ENCODE data around the gene RRP1B.

The RRP1B gene

DNA sequence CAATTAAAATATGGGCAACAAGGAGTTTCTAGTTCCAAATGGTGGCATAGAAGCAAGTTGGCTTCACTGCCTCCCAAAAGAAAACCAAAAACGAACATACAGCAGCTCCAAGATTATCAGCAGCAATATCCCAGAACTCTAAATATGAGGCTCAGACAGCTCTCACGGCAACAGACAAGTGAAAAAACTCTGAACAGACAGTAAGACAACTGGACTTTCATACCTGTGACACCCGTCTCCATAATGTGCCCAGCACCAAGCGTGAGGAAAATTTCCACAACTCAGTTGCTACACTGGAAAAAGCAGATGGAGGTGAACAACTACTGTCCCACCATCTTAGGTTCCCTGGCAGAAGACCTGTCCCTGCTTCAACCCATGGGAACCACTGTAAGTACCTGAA is 40.0 kb upstream of the RRP1B start:
- DNase-seq (ENCODE audit: low spot score): no peak
- TF ChIP-seq, protein P1, sequence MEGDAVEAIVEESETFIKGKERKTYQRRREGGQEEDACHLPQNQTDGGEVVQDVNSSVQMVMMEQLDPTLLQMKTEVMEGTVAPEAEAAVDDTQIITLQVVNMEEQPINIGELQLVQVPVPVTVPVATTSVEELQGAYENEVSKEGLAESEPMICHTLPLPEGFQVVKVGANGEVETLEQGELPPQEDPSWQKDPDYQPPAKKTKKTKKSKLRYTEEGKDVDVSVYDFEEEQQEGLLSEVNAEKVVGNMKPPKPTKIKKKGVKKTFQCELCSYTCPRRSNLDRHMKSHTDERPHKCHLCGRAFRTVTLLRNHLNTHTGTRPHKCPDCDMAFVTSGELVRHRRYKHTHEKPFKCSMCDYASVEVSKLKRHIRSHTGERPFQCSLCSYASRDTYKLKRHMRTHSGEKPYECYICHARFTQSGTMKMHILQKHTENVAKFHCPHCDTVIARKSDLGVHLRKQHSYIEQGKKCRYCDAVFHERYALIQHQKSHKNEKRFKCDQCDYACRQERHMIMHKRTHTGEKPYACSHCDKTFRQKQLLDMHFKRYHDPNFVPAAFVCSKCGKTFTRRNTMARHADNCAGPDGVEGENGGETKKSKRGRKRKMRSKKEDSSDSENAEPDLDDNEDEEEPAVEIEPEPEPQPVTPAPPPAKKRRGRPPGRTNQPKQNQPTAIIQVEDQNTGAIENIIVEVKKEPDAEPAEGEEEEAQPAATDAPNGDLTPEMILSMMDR (IDR thresholded peaks at IDR 0.05; ENCODE audit: extremely low read depth, insufficient read depth, missing control alignments): no peak
- in situ Hi-C loops (cut with MboI; ENCODE audit: low pct_unique_long_range_greater_than_20kb, low sequenced_read_pairs, unreplicated experiment): no loop called here

GRCh38 chr21:43619856-43620255 is 39.5 kb upstream of the RRP1B start:
- no peak for DNase-seq (ENCODE audit: low spot score)

GRCh38 chr21:43622796-43623195 is 36.6 kb upstream of the RRP1B start:
- in situ Hi-C loops (cut with MboI; ENCODE audit: low pct_unique_long_range_greater_than_20kb, low sequenced_read_pairs, unreplicated experiment): no loop called here
- TF ChIP-seq, protein P1 (IDR thresholded peaks at IDR 0.05; ENCODE audit: extremely low read depth, insufficient read depth, missing control alignments): no peak
- DNase-seq (ENCODE audit: low spot score): no peak

More at GRCh38 chr21:43619856-43620255, 39.5 kb upstream of the RRP1B start:
- in situ Hi-C loops (cut with MboI; ENCODE audit: low pct_unique_long_range_greater_than_20kb, low sequenced_read_pairs, unreplicated experiment): no loop called here
- TF ChIP-seq, protein P1 (IDR thresholded peaks at IDR 0.05; ENCODE audit: extremely low read depth, insufficient read depth, missing control alignments): no peak

GRCh38 chr21:43623588-43623987 is 35.8 kb upstream of the RRP1B start:
- TF ChIP-seq, protein P1 (IDR thresholded peaks at IDR 0.05; ENCODE audit: extremely low read depth, insufficient read depth, missing control alignments): no peak
- DNase-seq (ENCODE audit: low spot score): no peak
- in situ Hi-C loops (cut with MboI; ENCODE audit: low pct_unique_long_range_greater_than_20kb, low sequenced_read_pairs, unreplicated experiment): no loop called here

DNA sequence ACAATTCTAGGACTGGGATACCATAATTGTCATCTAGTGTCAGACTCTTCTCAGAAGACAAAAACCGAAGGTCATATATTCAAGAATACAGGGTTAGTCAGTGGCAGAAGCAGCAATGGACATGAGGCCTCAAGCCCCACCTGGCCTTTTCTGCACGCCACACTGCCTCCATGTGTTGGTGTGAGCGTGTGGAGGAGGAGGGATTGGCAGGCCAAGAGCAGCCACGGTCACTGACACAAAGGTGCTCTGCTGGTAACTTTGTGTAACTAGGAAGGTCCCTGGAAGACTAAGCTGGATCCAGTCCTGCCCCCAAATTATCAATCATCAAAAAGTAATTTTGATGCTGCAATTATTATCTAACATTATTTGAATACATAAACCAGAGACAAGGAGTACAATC is 35.0 kb upstream of the RRP1B start:
- in situ Hi-C loops (cut with MboI; ENCODE audit: low pct_unique_long_range_greater_than_20kb, low sequenced_read_pairs, unreplicated experiment): no loop called here
- TF ChIP-seq, protein P1 (IDR thresholded peaks at IDR 0.05; ENCODE audit: extremely low read depth, insufficient read depth, missing control alignments): no peak
- no peak for DNase-seq (ENCODE audit: low spot score)

GRCh38 chr21:43626390-43626789 is 33.0 kb upstream of the RRP1B start:
- in situ Hi-C loops (cut with MboI; ENCODE audit: low pct_unique_long_range_greater_than_20kb, low sequenced_read_pairs, unreplicated experiment): no loop called here
- DNase-seq (ENCODE audit: low spot score): no peak

More at GRCh38 chr21:43626390-43626789, 33.0 kb upstream of the RRP1B start:
- TF ChIP-seq, protein P1 (IDR thresholded peaks at IDR 0.05; ENCODE audit: extremely low read depth, insufficient read depth, missing control alignments): no peak
